Measurements from ENCODE around the gene SPINDOC.

Gene SPINDOC

DNA sequence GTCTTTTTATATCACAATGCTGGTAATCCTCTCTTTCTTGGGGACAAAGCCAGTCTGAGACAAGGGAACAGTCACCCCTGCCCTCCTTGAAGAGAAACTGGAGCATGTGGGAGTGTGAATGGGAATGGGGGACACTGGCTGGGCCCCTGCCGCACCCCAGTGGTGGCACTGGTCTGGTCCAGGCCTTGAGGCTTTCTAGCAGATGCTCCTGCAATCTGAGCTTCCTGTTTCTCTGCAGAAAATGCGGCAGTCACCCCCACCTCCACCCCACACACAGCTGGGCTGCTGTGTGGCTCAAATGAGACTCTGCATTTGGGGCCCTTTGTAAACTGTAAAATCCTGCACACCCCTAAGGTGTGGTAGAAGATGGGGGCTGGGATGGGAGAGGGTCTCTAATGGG is 19.1 kb downstream of the SPINDOC start:
- no peak for TF ChIP-seq CREB1 (IDR thresholded peaks at IDR 0.05; ENCODE audit: low read depth)
- TF ChIP-seq YY1 (IDR thresholded peaks at IDR 0.05; ENCODE audit: low read depth) = no peak
- TF ChIP-seq EP300 (IDR thresholded peaks at IDR 0.05; ENCODE audit: borderline replicate concordance) = no peak
- no peak for TF ChIP-seq REST (IDR thresholded peaks at IDR 0.05; ENCODE audit: low read depth)
- no peak for TF ChIP-seq NFIC (IDR thresholded peaks at IDR 0.05)
- no peak for TF ChIP-seq TAF1 (IDR thresholded peaks at IDR 0.05; ENCODE audit: low read depth)
- TF ChIP-seq, protein P1, sequence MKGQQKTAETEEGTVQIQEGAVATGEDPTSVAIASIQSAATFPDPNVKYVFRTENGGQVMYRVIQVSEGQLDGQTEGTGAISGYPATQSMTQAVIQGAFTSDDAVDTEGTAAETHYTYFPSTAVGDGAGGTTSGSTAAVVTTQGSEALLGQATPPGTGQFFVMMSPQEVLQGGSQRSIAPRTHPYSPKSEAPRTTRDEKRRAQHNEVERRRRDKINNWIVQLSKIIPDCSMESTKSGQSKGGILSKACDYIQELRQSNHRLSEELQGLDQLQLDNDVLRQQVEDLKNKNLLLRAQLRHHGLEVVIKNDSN (IDR thresholded peaks at IDR 0.05) = no peak
- no peak for TF ChIP-seq EGR1 (IDR thresholded peaks at IDR 0.05)
- no peak for TF ChIP-seq FOXM1 (IDR thresholded peaks at IDR 0.05; ENCODE audit: borderline replicate concordance, low read depth)
- TF ChIP-seq CEBPB (IDR thresholded peaks at IDR 0.05) = no peak
- TF ChIP-seq RAD21 (IDR thresholded peaks at IDR 0.05; ENCODE audit: low read depth) = no peak
- no peak for TF ChIP-seq TEAD4 (IDR thresholded peaks at IDR 0.05)

GRCh38 chr11:63833048-63833447 is 19.8 kb downstream of the SPINDOC start:
- TF ChIP-seq REST (IDR thresholded peaks at IDR 0.05; ENCODE audit: low read depth) = no peak
- no peak for TF ChIP-seq EP300 (IDR thresholded peaks at IDR 0.05; ENCODE audit: borderline replicate concordance)
- TF ChIP-seq TAF1 (IDR thresholded peaks at IDR 0.05; ENCODE audit: low read depth) = no peak
- no peak for TF ChIP-seq CEBPB (IDR thresholded peaks at IDR 0.05)
- no peak for TF ChIP-seq NFIC (IDR thresholded peaks at IDR 0.05)
- TF ChIP-seq EGR1 (IDR thresholded peaks at IDR 0.05) = no peak
- no peak for TF ChIP-seq CREB1 (IDR thresholded peaks at IDR 0.05; ENCODE audit: low read depth)
- TF ChIP-seq, protein P1 (IDR thresholded peaks at IDR 0.05) = no peak
- TF ChIP-seq FOXM1 (IDR thresholded peaks at IDR 0.05; ENCODE audit: borderline replicate concordance, low read depth) = no peak
- no peak for TF ChIP-seq MAX (IDR thresholded peaks at IDR 0.05)
- no peak for TF ChIP-seq TCF12 (IDR thresholded peaks at IDR 0.05; ENCODE audit: low read depth)
- no peak for TF ChIP-seq TEAD4 (IDR thresholded peaks at IDR 0.05)
- no peak for TF ChIP-seq RAD21 (IDR thresholded peaks at IDR 0.05; ENCODE audit: low read depth)
- TF ChIP-seq YY1 (IDR thresholded peaks at IDR 0.05; ENCODE audit: low read depth) = no peak
- no peak for TF ChIP-seq ZBTB7A (IDR thresholded peaks at IDR 0.05; ENCODE audit: low read depth)

- TF ChIP-seq TCF12 (IDR thresholded peaks at IDR 0.05; ENCODE audit: low read depth) = no peak
- TF ChIP-seq CEBPB (IDR thresholded peaks at IDR 0.05) = no peak
- TF ChIP-seq FOXM1 (IDR thresholded peaks at IDR 0.05; ENCODE audit: borderline replicate concordance, low read depth) = no peak
- TF ChIP-seq NFIC (IDR thresholded peaks at IDR 0.05) = no peak
- TF ChIP-seq CREB1 (IDR thresholded peaks at IDR 0.05; ENCODE audit: low read depth) = no peak
These were observed 21.4 kb downstream of the SPINDOC start for GRCh38 chr11:63834535-63835157.

DNA sequence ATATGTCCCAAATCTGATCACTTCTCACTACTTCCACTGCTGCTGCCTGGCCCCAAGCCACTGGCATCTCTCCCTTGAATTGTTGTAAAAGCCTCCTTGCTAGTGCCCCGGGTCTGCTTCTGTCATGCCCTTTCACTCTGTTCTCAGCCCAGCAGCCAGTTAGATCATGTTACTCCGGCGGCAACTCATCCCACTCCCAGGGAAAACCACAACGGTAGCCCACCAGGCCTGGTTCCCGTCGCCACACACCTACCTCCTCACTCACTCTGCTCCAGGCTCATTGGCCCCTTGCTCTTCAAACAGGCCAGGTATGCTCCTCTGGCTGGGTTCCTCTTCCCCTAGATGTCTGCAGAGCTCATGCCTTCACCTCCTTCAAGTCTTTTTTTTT is 21.9 kb downstream of the SPINDOC start:
- TF ChIP-seq RAD21 (IDR thresholded peaks at IDR 0.05; ENCODE audit: low read depth) (no peak), TAF1 (IDR thresholded peaks at IDR 0.05; ENCODE audit: low read depth) (no peak), EGR1 (IDR thresholded peaks at IDR 0.05) (no peak), NFIC (IDR thresholded peaks at IDR 0.05) (no peak), TEAD4 (IDR thresholded peaks at IDR 0.05) (no peak), REST (IDR thresholded peaks at IDR 0.05; ENCODE audit: low read depth) (no peak), TCF12 (IDR thresholded peaks at IDR 0.05; ENCODE audit: low read depth) (no peak)
